Liver (tissue), 9 donors: Measurements from ENCODE around the gene RTN4. TPM values are rescaled to one million over a fixed set of nuclear protein-coding genes. Genes with fewer than 3 reads are reported as not detected.

ENCODE experiments used
- DNase-seq: peaks from one replicate; pipeline ENCODE4 v3.0.0-alpha.2; 2017; ENCODE audit warnings: low spot score
- H3K27ac ChIP-seq, 2 donors: one replicate each; pipeline ENCODE4 v1.7.0; 2013; ENCODE audit warnings: inconsistent platforms in 2 of 2, low read length in 2 of 2, control low read depth in 1 of 2, low read depth in 1 of 2, mild to moderate bottlenecking in 1 of 2
- H3K27me3 ChIP-seq, 4 donors: one replicate each; pipeline versions ENCODE4 v1.6.1 to v1.7.0; 2013; ENCODE audit warnings: low read length in 3 of 4, inconsistent platforms in 1 of 4, mild to moderate bottlenecking in 1 of 4, moderate library complexity in 1 of 4; ENCODE audit not compliant: control insufficient read depth in 4 of 4, insufficient read depth in 4 of 4
- H3K36me3 ChIP-seq, 4 donors: one replicate each; pipeline versions ENCODE4 v1.6.1 to v1.7.0; 2013; ENCODE audit warnings: low read length in 3 of 4, mild to moderate bottlenecking in 3 of 4, low read depth in 1 of 4, moderate library complexity in 1 of 4; ENCODE audit not compliant: control insufficient read depth in 4 of 4, insufficient read depth in 3 of 4
- H3K4me1 ChIP-seq, 4 donors: one replicate each; pipeline versions ENCODE4 v1.6.1 to v1.7.0; 2013; ENCODE audit warnings: low read length in 3 of 4, mild to moderate bottlenecking in 3 of 4, moderate library complexity in 1 of 4; ENCODE audit not compliant: control insufficient read depth in 4 of 4, insufficient read depth in 4 of 4
- H3K4me3 ChIP-seq, 3 donors: one replicate each; pipeline versions ENCODE4 v1.6.1 to v1.7.0; 2013; ENCODE audit warnings: low read length in 3 of 3, control low read depth in 1 of 3, low read depth in 1 of 3, mild to moderate bottlenecking in 1 of 3
- H3K9ac ChIP-seq, 2 donors: one replicate each; pipeline ENCODE4 v1.7.0; 2013; ENCODE audit warnings: low read length in 2 of 2, mild to moderate bottlenecking in 2 of 2, moderate library complexity in 2 of 2, control low read depth in 1 of 2, low read depth in 1 of 2
- H3K9me3 ChIP-seq, 4 donors: one replicate each; pipeline versions ENCODE4 v1.6.1 to v1.7.0; 2013; ENCODE audit warnings: low read length in 3 of 4; ENCODE audit not compliant: control insufficient read depth in 4 of 4
- ATF3 ChIP-seq: IDR thresholded peaks from 2 replicates; pipeline ENCODE4 v1.6.1; 2016; ENCODE audit warnings: antibody characterized with exemption
- CTCF ChIP-seq: fragments of 150-350 bp; IDR thresholded peaks from 2 replicates; pipeline ENCODE4 v1.5.1; 2017; ENCODE audit warnings: improper control_type of control experiment, low read depth, low read length; ENCODE audit not compliant: missing input control
- EGR1 ChIP-seq, 2 donors: IDR thresholded peaks; 2 replicates each; pipeline ENCODE4 v1.6.1; 2016 to 2018; ENCODE audit warnings: antibody characterized with exemption in 2 of 2, low read depth in 2 of 2
- FOXA1 ChIP-seq: IDR thresholded peaks from 2 replicates; pipeline ENCODE4 v1.6.1; 2016; ENCODE audit warnings: antibody characterized with exemption
- FOXA2 ChIP-seq: IDR thresholded peaks from 2 replicates; pipeline ENCODE4 v1.6.1; 2016; ENCODE audit warnings: antibody characterized with exemption
- GABPA ChIP-seq, 2 donors: IDR thresholded peaks in 1 of 2; conservative IDR thresholded peaks in 1 of 2; 2 replicates each; pipeline ENCODE4 v1.6.1; 2016; ENCODE audit warnings: antibody characterized with exemption in 2 of 2, mild to moderate bottlenecking in 1 of 2, moderate library complexity in 1 of 2
- HNF4A ChIP-seq, 2 donors: conservative IDR thresholded peaks; 2 replicates each; pipeline ENCODE4 v1.6.1; 2016; ENCODE audit warnings: antibody characterized with exemption in 2 of 2, mild to moderate bottlenecking in 2 of 2
- HNF4G ChIP-seq: IDR thresholded peaks from 2 replicates; pipeline ENCODE4 v1.6.1; 2016; ENCODE audit warnings: antibody characterized with exemption
- JUND ChIP-seq, 2 donors: IDR thresholded peaks; 2 replicates each; pipeline ENCODE4 v1.6.1; 2016; ENCODE audit warnings: antibody characterized with exemption in 2 of 2
- MAX ChIP-seq: IDR thresholded peaks from 2 replicates; pipeline ENCODE4 v1.6.1; 2016; ENCODE audit warnings: antibody characterized with exemption
- RAD21 ChIP-seq, 2 donors: IDR thresholded peaks; 2 replicates each; pipeline ENCODE4 v1.6.1; 2016; ENCODE audit warnings: antibody characterized with exemption in 2 of 2, mild to moderate bottlenecking in 2 of 2
- RXRA ChIP-seq, 2 donors: IDR thresholded peaks; 2 replicates each; pipeline ENCODE4 v1.6.1; 2017 to 2018; ENCODE audit warnings: antibody characterized with exemption in 2 of 2, mild to moderate bottlenecking in 1 of 2
- SP1 ChIP-seq: IDR thresholded peaks from 2 replicates; pipeline ENCODE4 v1.6.1; 2018; ENCODE audit warnings: antibody characterized with exemption, mild to moderate bottlenecking
- TAF1 ChIP-seq: conservative IDR thresholded peaks from 2 replicates; pipeline ENCODE4 v1.6.1; 2016; ENCODE audit warnings: antibody characterized with exemption, mild to moderate bottlenecking
- YY1 ChIP-seq: IDR thresholded peaks from 2 replicates; pipeline ENCODE4 v1.6.1; 2016; ENCODE audit warnings: antibody characterized with exemption, mild to moderate bottlenecking
- WGBS: extraction: QIAGEN DNeasy Blood & Tissue Kit; methylation state at CpG from one replicate; pipeline ENCODE4 v1.1.7; 2013; 5-methylcytosine and 5-hydroxymethylcytosine counted together
- polyA plus RNA-seq, 2 donors: library from polyadenylated mRNA; stranded (reverse) in 1 of 2; unstranded in 1 of 2; fragments of 200-250 nt in 1 of 2; fragments of >200 nt in 1 of 2; fragmentation: Nextera tagmentation in 1 of 2; extraction: Ambion mirVana in 1 of 2; gene quantifications; one replicate each; pipeline versions ENCODE4 v1.2.1 to v1.2.3, GENCODE V29; 2013 to 2015
- total RNA-seq, 2 donors: library from RNA; depleted of rRNA; stranded (reverse); fragments of >200 nt; gene quantifications; one replicate each; pipeline ENCODE4 v1.2.3, GENCODE V29; 2014
- TF ChIP-seq, protein P1 (sequence below): IDR thresholded peaks from 2 replicates; pipeline ENCODE4 v1.6.1; 2016; ENCODE audit warnings: antibody characterized with exemption
- donor health status: healthy.
- donor health status: healthy.
- donor health status: healthy.
- donor health status: healthy.
- donor health status: healthy.

Gene RTN4
- total and polyA plus RNA-seq, 4 donors: 73.5 to 348 (median 151) TPM

DNA sequence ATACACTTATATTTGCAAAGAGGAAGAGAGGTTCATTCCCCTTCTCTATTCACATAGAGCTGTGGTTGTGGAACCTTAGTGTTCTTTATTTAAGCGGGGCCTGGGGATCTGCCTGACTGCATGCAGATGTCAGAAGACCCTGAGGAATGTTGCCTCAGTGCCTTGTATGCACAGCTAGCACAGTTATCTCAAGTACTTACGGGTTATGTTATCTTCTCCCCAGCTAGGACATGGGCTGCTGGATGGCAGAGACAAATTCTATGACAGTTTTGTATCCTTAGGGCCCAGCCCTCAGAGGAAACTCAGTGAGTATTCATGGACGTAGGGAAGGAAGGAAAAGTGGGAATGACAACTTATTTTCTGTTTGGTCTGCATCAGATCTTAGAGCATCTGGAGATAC lies 37.7 kb upstream of the RTN4 start:
- TF ChIP-seq HNF4G: no peak
- TF ChIP-seq FOXA1: no peak
- no peak for TF ChIP-seq RXRA (IDR thresholded peaks at IDR 0.05)
- no peak for TF ChIP-seq ATF3
- TF ChIP-seq TAF1: no peak
- TF ChIP-seq, protein P1, sequence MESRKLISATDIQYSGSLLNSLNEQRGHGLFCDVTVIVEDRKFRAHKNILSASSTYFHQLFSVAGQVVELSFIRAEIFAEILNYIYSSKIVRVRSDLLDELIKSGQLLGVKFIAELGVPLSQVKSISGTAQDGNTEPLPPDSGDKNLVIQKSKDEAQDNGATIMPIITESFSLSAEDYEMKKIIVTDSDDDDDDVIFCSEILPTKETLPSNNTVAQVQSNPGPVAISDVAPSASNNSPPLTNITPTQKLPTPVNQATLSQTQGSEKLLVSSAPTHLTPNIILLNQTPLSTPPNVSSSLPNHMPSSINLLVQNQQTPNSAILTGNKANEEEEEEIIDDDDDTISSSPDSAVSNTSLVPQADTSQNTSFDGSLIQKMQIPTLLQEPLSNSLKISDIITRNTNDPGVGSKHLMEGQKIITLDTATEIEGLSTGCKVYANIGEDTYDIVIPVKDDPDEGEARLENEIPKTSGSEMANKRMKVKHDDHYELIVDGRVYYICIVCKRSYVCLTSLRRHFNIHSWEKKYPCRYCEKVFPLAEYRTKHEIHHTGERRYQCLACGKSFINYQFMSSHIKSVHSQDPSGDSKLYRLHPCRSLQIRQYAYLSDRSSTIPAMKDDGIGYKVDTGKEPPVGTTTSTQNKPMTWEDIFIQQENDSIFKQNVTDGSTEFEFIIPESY: no peak
- TF ChIP-seq CTCF: no peak
- Histone ChIP-seq H3K4me3 (no peak overlapping the region), H3K4me1 (no peaks in the 10 kb centered on the region), H3K36me3 (no peaks in the 10 kb centered on the region), H3K9me3 (no peaks in the 10 kb centered on the region), H3K27ac (no peak overlapping the region), H3K27me3 (no peaks in the 10 kb centered on the region), H3K9ac (no peak overlapping the region)
- 86% methylated on average over 3 of the region's 3 CpGs for WGBS
- DNase-seq: no peak

- TF ChIP-seq HNF4A (conservative IDR thresholded peaks at IDR 0.05): no peak
- TF ChIP-seq FOXA2: no peak
- TF ChIP-seq FOXA1: no peak
- TF ChIP-seq YY1: no peak
- TF ChIP-seq JUND (IDR thresholded peaks at IDR 0.05): no peak
- no peak for TF ChIP-seq HNF4G
- no peak overlapping the region for H3K27ac ChIP-seq
- no peak for DNase-seq
- H3K4me1 ChIP-seq: no peaks in the 10 kb centered on the region
- H3K27me3 ChIP-seq: no peaks in the 10 kb centered on the region
- H3K9ac ChIP-seq: no peak overlapping the region
- H3K9me3 ChIP-seq: no peaks in the 10 kb centered on the region
- H3K4me3 ChIP-seq: no peak overlapping the region
- H3K36me3 ChIP-seq: no peaks in the 10 kb centered on the region
Observed at GRCh38 chr2:55087501-55087900, 37.2 kb upstream of the RTN4 start.

GRCh38 chr2:55085113-55086040 lies 35.1 kb upstream of the RTN4 start:
- 90% methylated on average over 5 of the region's 5 CpGs for WGBS
- no peak overlapping the region for H3K4me3 ChIP-seq
- H3K36me3 ChIP-seq: no peaks in the 10 kb centered on the region
- H3K4me1 ChIP-seq: no peaks in the 10 kb centered on the region
- no peak overlapping the region for H3K27ac ChIP-seq
- DNase-seq: no peak
- no peaks in the 10 kb centered on the region for H3K27me3 ChIP-seq
- H3K9me3 ChIP-seq: no peaks in the 10 kb centered on the region
- H3K9ac ChIP-seq: no peak overlapping the region
- TF ChIP-seq RXRA (IDR thresholded peaks at IDR 0.05) (no peak), EGR1 (IDR thresholded peaks at IDR 0.05; ENCODE audit: low read depth in 2 of 2) (no peak), HNF4A (conservative IDR thresholded peaks at IDR 0.05) (no peak), SP1 (no peak), ATF3 (no peak), JUND (IDR thresholded peaks at IDR 0.05) (no peak), MAX (no peak), FOXA2 (no peak), GABPA (IDR thresholded peaks at IDR 0.05 in 1 of 2, conservative IDR thresholded peaks at IDR 0.05 in 1 of 2) (no peak), HNF4G (no peak), YY1 (no peak), RAD21 (IDR thresholded peaks at IDR 0.05) (no peak), TAF1 (no peak)
- TF ChIP-seq, protein P1: no peak
